Lower leg skin (tissue), 4 donors: ENCODE measurements around the gene SUMO2. TPM values are rescaled to one million over a fixed set of nuclear protein-coding genes. Genes with fewer than 3 reads are reported as not detected.
"Not testable (repeated sequence)": the region's sequence is repeated elsewhere in the genome, so short reads cannot be mapped to it uniquely, and the experiment has no call there.

Source experiments
- DNase-seq, 2 donors: peaks; one replicate each; pipeline ENCODE4 v3.0.0-alpha.2; 2019; ENCODE audit warnings: low spot score in 2 of 2
- H3K4me3 ChIP-seq: fragments of 200-600 bp; sonication (generic); 2 replicates; pipeline ENCODE4 v1.5.1; 2017; ENCODE audit warnings: mild to moderate bottlenecking, low read depth; ENCODE audit not compliant: poor library complexity, severe bottlenecking
- POLR2A ChIP-seq, 2 donors: fragments of 450-650 bp; IDR thresholded peaks; one replicate each; pipeline ENCODE4 v1.6.1; 2016 to 2017; ENCODE audit warnings: antibody characterized with exemption in 2 of 2, mild to moderate bottlenecking in 1 of 2, moderate library complexity in 1 of 2
- WGBS, 2 donors: methylation state at CpG; one replicate each; pipeline ENCODE4 v1.1.5; 2018; 5-methylcytosine and 5-hydroxymethylcytosine counted together
- intact Hi-C: fragments of 100-400 bp; cut with DNase I; formaldehyde crosslinking; loops from one replicate; pipeline ENCODE4 v1.15.0; 2023; ENCODE audit warnings: low total_unique reads
- total RNA-seq, 4 donors: library from RNA; depleted of rRNA; stranded (reverse); fragments of >200 nt; gene quantifications; one replicate each; pipeline ENCODE4 v1.1.0, GENCODE V29; 2016
- TF ChIP-seq, protein P1 (sequence below), 3 donors: fragments of 450-650 bp; IDR thresholded peaks; one replicate each; pipeline ENCODE4 v1.5.1; 2016; ENCODE audit warnings: antibody characterized with exemption in 3 of 3, mild to moderate bottlenecking in 3 of 3, moderate library complexity in 2 of 3

Gene SUMO2
- total RNA-seq, 4 donors from 2014 or later: 59.8 to 75.6 (median 68.2) TPM

- DNase-seq: no peak
- WGBS, 2 donors: 67 to 76% methylated on average over 5 of the region's 5 CpGs
- TF ChIP-seq, protein P1, sequence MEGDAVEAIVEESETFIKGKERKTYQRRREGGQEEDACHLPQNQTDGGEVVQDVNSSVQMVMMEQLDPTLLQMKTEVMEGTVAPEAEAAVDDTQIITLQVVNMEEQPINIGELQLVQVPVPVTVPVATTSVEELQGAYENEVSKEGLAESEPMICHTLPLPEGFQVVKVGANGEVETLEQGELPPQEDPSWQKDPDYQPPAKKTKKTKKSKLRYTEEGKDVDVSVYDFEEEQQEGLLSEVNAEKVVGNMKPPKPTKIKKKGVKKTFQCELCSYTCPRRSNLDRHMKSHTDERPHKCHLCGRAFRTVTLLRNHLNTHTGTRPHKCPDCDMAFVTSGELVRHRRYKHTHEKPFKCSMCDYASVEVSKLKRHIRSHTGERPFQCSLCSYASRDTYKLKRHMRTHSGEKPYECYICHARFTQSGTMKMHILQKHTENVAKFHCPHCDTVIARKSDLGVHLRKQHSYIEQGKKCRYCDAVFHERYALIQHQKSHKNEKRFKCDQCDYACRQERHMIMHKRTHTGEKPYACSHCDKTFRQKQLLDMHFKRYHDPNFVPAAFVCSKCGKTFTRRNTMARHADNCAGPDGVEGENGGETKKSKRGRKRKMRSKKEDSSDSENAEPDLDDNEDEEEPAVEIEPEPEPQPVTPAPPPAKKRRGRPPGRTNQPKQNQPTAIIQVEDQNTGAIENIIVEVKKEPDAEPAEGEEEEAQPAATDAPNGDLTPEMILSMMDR (IDR thresholded peaks at IDR 0.05): no peak
- TF ChIP-seq POLR2A (IDR thresholded peaks at IDR 0.05): no peak
- H3K4me3 ChIP-seq: no peak overlapping the region
- intact Hi-C loops: no loop called here
Observed at GRCh38 chr17:75135452-75135851, 47.3 kb downstream of the SUMO2 start.

- DNase-seq, intact Hi-C loops, H3K4me3 ChIP-seq: not testable (repeated sequence)
- WGBS, 2 donors: 89 to 91% methylated on average over 14 of the region's 14 CpGs
Observed at GRCh38 chr17:75133607-75134347, 49.0 kb downstream of the SUMO2 start.

DNA sequence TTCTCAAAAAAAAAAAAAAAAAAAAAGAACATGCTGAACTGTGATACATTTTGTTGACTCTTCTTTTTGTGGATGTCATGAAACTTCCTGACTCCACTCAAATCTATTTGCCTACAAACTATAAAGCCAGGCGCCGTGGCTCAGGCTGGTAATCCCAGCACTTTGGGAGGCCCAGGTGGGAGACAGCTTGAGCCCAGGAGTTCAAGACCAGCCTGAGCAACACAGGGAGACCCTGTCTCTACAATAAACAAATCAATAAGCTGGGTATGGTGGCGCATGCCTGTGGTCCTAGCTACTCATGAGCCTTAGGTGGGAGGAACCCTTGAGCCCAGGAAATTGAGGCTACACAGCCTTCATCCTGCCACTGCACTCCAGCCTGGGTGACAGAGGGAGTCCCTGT lies 49.8 kb downstream of the SUMO2 start:
- H3K4me3 ChIP-seq: no peak overlapping the region
- TF ChIP-seq POLR2A (IDR thresholded peaks at IDR 0.05): no peak
- TF ChIP-seq, protein P1 (IDR thresholded peaks at IDR 0.05): no peak
- DNase-seq: no peak
- WGBS, 2 donors: 89 to 100% methylated on average over 3 of the region's 3 CpGs
- intact Hi-C loops: no loop called here

- DNase-seq, intact Hi-C loops: not testable (repeated sequence)
- WGBS, 2 donors: 79 to 80% methylated on average over 40 of the region's 40 CpGs
- H3K4me3 ChIP-seq: peak overlapping the region; percentile 67
Observed at GRCh38 chr17:75132018-75133000, 50.5 kb downstream of the SUMO2 start.

GRCh38 chr17:75131278-75132017 lies 51.3 kb downstream of the SUMO2 start, which contains the start of gene NT5C:
Gene NT5C, minus strand, starts transcription at chr17:75131742. Its CDS starts 35 bp downstream, at chr17:75131707.
- intact Hi-C loops: no loop called here
- WGBS, 2 donors: 0 to 3% methylated on average over 21 to 36 of the region's 82 CpGs
- no peak for TF ChIP-seq POLR2A (IDR thresholded peaks at IDR 0.05)
- TF ChIP-seq, protein P1 (IDR thresholded peaks at IDR 0.05): no peak
- DNase-seq: peak; percentile 45 to 95
- H3K4me3 ChIP-seq: peak within 1 kb of the TSS; percentile 67

DNA sequence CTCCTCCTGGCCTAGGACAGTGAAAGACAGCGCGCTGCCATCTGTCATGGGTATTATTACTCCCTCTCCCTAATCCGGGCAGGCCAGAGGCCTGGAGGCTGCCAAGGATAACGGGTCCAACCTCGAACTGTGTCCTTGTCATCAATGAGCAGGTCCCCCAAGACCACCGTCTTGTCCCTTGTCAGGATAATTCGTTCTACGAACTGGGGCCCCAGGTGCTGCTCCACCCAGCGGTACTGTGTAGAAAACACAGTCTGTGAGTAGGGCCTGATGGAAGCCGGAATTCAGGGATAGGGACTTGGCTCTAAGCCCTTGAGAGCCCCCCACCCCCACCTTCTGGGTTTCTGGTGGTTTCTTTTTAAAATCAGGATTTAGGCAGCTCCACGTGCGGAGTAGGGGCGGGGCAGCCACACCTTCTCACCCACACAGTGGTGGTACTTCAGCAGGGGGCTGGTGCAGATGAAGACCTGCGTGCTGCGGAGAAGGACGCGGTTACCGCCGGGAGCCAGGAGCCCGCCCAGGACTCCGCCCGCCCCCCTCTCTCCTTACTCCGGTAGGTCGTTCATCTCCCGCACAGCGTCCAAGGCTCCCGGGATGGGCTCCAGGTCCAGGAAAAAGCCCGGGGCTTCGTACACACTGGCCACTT lies 52.0 kb downstream of the SUMO2 start:
- TF ChIP-seq, protein P1 (IDR thresholded peaks at IDR 0.05): no peak
- intact Hi-C loops: no loop called here
- WGBS, 2 donors: 13 to 31% methylated on average over 17 to 20 of the region's 29 CpGs
- peak overlapping the region; percentile 67 for H3K4me3 ChIP-seq
- peak in 1 of 2 donors; percentile 90 for DNase-seq
